22Rv1 (cell line): ENCODE data around the gene KIF17.

Source experiments
- H3K27ac ChIP-seq: fragments of 450-650 bp; 2 replicates; pipeline ENCODE4 v1.5.1; 2017
- CTCF ChIP-seq: fragments of 450-650 bp; IDR thresholded peaks from 2 replicates; pipeline ENCODE4 v1.5.1; 2017; ENCODE audit warnings: mild to moderate bottlenecking
- ZFX ChIP-seq: fragments of 450-650 bp; IDR thresholded peaks from 2 replicates; pipeline ENCODE4 v1.6.1; 2017; ENCODE audit warnings: antibody characterized with exemption, borderline replicate concordance

Gene KIF17

GRCh38 chr1:20670936-20671335 lies 46.9 kb downstream of the KIF17 start:
- TF ChIP-seq CTCF (no peak), ZFX (no peak)
- H3K27ac ChIP-seq, result no peak overlapping the region

GRCh38 chr1:20668581-20668980 lies 49.2 kb downstream of the KIF17 start:
- H3K27ac ChIP-seq, result no peak overlapping the region
- TF ChIP-seq ZFX, result no peak
- no peak for TF ChIP-seq CTCF

GRCh38 chr1:20666804-20667203 lies 51.0 kb downstream of the KIF17 start:
- no peak overlapping the region for H3K27ac ChIP-seq
- no peak for TF ChIP-seq CTCF
- TF ChIP-seq ZFX, result no peak

- no peak for TF ChIP-seq CTCF
- no peak for TF ChIP-seq ZFX
- no peak overlapping the region for H3K27ac ChIP-seq
These were observed 51.7 kb downstream of the KIF17 start for GRCh38 chr1:20666146-20666545.

GRCh38 chr1:20665726-20666125 lies 52.1 kb downstream of the KIF17 start:
- TF ChIP-seq CTCF (no peak), ZFX (no peak)
- H3K27ac ChIP-seq, result no peak overlapping the region

GRCh38 chr1:20663969-20664715 lies 53.7 kb downstream of the KIF17 start:
- H3K27ac ChIP-seq, result no peak overlapping the region
- TF ChIP-seq CTCF (no peak), ZFX (no peak)

- TF ChIP-seq CTCF, result no peak
- no peak for TF ChIP-seq ZFX
- H3K27ac ChIP-seq, result no peak overlapping the region
These were observed 54.4 kb downstream of the KIF17 start for GRCh38 chr1:20663365-20663764.
